Activated T-cell treated with anti-CD3 and anti-CD28 coated beads for 4 hours (primary cell): ENCODE data around the gene TGFBR2.

Experiments used
- DNase-seq: peaks from one replicate; pipeline ENCODE4 v3.0.0-alpha.2; 2020

Gene TGFBR2

DNA sequence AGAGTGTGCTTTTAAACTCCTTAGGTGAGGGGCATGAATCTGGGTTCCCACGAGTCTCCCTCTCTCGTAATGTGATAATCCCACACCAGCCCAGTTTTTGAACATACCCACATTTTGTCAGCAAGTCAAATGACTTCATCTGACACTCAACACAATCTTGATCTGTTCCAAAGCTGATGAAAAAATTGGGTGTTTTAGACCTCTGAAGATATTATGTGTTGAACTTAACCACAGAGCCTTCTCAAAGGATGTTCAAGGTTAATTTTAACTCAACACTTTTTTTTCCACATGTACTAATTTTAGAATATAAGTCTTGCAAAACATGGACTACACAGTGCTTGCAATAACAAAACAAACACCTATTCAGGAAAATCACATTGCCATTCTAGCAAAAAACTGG is 123.1 kb downstream of the TGFBR2 start:
- no peak for DNase-seq

DNA sequence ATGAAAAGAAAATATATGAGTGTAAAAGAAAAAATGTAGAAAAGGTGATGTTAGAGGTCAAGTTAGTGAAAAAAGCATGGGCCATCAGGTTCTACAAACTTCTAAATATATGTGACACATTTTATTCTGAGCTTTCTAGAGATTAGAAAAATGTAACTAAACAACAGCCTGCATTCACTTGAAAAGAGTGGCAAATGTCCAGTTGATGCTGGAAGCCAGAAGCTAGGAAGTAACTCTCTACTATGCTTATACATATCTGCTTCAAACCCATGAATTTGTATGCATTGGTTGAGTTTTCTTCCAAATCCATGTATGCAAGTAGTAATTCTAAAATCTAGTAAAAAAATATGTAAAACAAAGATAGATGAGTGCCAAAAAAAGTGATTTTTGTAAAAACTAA is 123.5 kb downstream of the TGFBR2 start:
- no peak for DNase-seq

DNA sequence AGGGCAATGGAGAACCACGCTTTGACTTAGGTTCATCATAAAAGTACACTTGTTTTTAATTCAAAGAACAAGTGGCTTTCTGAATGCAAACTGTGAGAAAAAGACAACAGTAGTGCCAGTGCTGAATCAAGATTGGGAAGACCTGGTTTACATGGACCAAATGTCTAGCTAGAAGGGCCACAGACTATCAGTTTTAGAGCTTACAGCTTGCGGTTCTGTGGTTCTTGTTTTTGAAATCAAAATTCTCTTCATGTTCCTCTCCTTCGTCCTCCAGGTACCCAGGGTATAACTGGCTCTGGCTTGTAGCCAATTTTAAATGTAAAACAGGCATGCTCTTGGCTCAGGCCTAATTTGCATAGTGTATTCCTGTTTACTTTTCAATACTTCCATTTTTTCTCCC is 124.6 kb downstream of the TGFBR2 start:
- DNase-seq, result no peak

DNA sequence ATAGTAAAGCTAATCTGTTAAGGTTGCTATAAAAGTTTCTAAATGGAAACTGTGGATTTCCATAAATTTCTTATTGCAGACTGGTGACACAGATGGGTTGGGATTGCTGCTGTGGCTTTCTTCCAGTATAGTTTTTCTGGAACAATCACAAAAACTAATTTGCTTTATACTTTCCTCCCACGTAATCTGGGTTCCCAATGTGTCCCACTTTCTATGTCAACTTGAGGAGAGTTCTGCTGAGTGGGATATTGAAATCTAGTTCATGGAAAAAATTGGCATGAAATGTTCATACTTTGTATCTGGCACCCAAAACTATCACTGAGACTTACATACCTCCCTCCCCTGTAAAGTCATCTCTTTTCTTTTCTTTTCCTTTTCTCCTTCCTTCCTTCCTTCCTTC is 126.8 kb downstream of the TGFBR2 start:
- no peak for DNase-seq

DNA sequence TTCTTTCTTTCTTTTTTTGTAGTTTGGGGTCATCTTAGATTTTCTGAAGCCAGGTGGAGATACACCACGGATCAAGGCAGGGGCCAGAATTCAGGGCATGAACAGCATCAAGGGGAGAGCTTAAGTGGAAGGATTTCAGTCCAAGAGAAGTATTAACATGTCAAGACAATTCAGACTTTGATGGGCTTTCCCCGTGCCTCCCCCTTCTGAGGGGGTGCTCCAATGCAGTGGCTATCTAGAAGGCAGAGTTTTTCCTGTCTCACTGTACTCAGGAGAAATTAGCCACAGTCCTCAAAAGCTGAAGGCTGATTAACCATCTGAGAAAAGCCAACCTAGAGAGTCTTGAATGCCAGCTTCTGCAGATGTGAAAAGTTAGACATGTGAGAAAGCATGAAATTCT is 127.3 kb downstream of the TGFBR2 start:
- DNase-seq, result no peak

DNA sequence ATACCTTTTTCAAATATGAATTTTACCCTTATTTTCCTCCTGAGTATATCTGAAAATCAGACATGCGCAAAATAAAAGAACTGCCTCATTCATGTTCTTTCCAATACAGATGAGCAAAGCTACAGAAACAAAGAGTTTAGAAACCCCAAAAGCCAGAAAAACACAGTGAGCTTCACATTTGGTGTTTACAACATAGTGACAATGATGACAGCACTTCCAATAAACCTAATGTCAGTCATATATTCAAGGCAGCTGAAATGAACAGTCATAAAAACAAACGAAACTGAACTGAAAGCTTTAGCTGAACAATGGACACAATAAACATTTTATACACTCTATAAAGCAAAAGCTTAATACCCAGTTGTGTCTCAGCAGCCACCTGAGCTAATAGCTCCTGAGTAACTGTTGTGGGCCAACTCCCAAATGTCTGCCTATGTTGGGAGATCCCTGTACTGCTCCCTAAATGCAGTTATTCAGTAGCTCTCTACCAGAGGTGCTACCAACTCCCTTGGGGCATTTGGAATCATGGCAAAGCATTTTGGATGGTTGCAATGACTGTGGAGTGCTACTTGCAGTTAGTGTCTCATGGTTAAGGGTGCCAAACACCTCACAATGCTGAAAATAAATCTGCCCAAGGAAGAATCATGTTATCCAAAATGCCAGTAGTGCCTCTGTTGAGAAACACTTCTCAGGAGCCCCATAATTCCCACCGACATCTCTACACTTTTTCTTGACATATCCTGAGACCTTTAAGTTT is 131.5 kb downstream of the TGFBR2 start:
- DNase-seq, result no peak

DNA sequence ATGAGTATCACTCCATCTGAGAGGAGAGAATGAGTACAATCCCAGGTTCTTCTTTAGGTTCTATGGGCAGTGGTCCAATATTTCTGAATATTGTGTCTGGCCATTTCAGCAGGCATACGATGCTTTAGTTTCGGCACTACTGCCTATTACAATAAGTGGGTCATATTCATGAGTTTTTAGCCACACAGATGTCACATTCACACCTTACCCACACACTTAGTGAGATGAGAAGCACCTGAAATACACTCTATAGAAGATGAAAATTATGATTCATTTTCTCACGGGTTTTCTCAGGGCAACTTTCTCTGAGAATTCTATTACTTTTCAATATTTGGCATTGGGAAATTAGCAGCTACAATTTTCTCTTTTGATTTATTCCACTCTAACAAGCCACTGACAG is 132.2 kb downstream of the TGFBR2 start:
- no peak for DNase-seq

DNA sequence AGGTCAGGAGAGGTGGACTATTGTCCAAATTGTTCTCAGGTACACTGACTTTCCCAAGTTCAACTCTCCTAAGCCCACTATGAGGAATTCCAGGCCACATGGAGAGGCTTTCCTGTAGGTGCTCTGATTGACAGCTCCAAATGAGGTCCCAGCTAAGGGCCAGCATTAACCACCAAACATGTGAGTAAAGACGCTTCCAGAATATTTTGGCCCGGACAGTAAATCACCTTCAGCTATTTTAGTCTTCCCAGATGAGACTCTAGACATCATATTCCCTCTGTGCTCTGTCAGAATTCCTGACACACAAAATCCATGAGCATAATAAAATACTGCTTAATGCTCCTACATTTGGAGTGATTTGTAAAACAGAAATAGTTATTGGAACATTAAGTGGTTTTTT is 135.5 kb downstream of the TGFBR2 start:
- no peak for DNase-seq

DNA sequence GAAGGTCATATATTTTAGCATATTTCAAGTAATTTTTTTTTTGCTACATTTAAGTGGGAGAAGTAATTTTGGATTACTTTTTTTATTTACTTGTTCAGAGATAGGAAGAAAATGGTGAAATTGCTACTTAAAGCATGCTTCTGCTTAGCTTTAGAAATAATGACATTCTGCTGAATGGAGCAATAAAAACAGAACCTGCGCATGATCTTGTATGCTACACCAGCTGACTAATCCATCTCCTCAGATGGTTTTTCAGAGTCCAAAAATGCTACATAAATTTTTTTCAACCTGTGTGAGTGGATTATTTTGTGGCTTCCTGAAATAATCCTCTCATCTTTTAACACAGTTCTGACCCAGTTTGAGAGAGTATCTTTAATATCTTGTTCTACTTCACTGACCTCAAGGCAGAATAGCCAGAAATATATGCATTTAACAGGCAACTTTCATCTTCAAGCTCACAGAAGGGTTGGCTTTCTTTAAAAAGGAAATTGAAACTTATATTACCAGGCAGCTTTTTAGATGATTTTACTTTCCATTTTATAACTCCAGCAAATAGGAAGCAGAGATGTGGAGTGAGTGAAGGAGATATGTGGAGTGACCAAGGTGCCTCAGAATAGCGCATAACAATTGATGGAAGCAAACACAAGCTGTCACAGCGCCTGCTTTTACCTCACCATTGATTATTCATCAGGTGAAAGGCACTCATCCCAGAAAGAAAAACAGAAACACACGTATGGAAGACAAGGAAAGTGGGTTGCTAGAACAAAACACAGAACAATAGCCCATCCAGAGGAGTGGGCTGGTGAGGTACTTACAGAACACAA is 136.6 kb downstream of the TGFBR2 start:
- DNase-seq, result no peak
